Effector CD4-positive, alpha-beta T cell (primary cell): ENCODE results near the gene CBFA2T2.
"Not testable (repeated sequence)": the region's sequence is repeated elsewhere in the genome, so short reads cannot be mapped to it uniquely, and the experiment has no call there.

Experiments used
- DNase-seq: peaks from one replicate; pipeline ENCODE4 v3.0.0-alpha.2; 2020

The CBFA2T2 gene

DNA sequence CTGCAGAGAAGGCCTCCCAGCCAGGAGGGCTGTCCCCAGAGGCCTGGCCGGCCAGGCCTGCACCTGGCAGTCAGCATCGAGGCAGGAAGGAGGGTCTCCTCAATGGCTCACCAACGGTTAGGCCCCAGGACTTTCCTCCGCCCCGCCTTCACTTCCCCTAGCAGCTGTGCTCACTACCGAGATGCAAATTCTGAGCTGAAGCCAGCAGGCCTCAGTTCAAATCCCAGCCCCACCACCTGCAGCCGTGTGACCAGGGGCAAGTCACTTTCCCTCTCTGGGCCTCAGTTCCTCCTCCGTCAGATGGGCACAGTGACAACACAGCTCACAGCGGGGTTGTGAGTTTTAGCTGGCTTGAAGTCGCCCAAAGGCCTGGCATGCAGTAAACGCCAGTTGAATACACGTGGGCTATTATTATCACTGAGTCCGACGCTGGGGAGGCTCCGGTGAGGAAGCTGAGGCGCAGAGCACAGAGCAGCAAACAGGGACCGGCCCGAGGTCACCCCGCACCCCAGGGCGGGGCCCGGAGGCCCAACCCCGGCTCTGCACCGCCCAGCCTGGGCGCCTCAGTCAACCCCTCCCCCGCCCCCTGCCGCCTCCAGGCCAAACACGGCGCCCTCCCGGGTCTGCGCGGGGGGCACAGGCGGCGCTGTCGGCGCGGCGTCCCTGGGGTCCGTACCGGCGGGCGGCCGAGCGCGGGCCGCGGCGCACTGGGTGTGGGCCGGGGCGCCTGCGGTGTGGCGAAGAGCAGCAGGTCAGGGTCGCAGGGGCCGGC lies 195.6 kb downstream of the CBFA2T2 start:
- DNase-seq = peak; percentile 25

DNA sequence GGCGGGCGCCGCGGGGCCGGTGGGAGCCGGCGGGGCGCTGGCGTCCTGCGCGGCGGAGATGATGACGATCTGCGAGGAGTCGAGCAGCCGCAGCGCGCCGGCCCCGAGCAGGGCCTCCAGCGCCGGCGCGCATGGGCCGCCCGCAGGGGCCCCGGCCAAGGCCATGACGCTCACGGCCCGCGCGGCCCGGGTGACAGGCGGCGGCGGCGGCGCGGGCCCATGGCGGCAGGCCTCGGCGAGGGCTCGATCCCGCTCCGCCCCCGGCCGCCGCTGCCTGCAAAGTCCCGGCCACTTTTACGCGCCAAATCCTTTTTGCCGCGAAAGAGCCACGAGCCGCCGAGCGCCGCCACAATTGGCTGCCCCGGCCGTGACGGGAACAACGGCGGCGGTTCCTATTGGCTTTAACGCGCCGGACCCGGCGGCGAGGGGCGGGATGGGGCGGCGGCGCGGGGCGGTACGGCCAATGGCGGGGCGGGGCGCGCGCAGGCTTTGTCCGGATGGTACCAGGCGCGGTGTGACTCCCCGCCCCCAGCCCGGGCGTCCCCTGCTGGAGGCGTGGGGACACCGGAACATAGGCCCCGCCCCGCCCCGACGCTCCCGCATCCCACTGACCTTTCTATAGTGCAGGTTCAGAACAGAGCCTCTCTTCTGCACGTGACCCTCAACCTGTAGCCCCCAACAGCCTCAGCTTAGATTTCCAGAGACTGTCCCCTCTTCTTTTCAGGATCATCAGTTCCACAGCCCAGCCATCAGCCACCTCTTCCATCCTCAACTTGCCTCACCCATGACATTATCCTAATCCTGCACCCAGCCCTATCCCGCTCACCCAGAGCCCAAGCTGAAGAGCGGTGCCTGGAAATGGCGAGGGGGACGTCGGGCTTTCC lies 196.4 kb downstream of the CBFA2T2 start, which contains the start of gene E2F1:
E2F1 (minus strand) TSS at position 286 of the 884 bp plus-strand sequence; CDS start at position 165, 121 bp downstream.
- peak; percentile 91 for DNase-seq

DNA sequence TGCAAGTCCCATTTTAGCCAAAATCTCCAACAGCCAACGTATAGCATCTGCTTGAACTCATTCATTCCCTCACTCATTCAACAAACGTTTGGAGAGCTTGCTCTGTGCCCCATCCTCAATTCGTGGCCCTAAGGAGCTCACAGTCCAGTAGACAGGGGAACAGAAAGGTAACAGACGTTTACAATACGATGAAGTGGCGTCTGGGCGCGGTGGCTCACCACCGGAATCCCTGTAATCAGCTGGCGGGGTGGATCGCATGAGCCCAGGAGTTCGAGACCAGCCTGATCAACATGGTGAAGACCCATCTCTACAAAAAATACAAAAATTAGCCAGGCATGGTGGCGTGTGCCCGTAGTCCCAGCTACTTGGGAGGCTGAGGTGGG lies 197.1 kb downstream of the CBFA2T2 start:
- DNase-seq = no peak

DNA sequence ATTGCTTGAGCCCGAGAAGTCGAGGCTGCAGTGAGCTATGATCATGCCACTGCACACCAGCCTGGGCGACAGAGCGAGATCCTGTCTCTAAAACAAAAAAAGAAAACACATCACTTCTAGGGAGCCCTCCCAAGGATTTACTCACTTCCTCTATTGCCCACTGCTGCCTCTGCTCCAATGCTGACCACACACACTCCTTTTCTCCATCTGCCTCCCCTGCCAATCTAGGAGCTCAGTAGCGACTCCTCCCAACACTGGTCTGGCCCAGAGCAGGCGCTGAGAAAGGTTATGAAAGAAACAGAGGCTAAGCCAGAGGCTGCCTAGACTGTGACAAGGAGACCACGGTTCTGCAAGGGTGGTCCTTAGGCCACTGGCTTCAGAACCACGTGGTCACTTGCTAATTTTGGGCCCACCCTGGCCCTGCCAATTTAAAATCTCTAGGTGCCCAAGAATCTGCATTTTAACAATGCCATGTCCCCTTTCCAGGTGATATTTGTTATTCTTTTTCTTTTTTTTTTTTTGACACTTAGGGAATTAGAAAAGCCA lies 197.5 kb downstream of the CBFA2T2 start:
- no peak for DNase-seq

DNA sequence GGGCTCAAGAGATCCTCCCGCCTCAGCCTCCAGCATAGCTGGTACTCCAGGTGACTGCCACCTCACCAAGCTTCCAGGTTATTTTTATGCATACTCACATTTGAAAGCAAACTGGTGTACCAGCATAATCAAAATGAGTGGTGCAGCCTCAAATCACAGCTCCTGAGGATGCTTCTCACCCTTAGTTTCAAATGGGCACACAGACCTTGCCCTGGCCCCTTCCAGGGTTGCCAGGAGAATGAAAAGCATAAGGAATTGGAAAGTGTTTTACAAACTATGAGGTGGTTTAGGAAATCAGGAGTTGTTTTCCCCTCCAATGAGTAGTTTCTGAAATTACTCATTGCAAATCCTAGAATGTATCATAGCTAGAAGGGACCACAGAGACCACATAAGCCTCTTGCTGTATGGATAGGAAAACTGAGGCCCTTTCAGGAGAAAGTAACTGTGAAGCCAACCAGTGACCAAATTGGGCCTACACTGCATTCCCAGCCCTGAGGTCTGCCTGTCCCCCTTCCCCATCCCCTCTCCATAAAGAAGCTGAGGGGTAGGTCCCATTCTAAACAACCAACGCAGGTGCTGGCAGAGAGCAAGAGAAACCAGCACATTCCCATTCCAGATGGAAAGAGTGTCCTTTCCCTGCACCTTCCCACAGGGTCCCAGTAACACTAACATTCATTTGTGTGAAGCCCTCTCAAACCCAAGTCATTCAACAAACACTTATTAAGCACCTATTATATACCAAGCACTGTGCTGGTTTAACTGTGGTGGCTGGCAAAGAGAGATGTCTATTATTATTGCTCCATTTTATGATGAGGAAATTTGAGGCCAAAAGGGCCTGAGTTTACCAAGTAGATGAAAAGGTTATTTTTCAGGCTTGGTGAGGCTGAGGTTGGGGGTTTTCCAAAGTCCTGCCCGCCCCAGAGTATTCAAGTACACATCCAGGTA lies 198.4 kb downstream of the CBFA2T2 start:
- DNase-seq = no peak

DNA sequence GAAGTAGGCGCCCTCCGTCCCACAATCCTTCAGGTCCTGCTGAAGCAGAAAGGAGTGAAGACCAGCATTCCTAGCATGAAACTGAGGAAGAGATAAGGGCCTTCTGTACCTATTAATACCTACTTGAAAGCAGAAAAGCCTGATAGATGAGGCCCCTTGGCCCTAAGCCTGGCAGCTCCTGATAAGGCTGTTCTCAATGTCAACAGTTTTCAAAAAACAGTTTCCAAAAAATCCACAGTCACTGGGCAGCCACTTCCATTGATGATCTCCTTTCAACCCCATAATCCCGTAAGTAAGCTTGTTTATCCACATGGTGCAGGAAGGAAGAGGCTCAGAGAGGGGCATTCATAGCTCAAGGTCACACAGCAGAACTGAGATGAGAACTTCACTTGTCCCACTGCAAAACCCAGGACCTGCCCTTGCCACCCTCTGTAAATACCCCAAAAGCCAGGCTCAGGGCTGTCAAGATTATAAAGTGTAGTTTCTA lies 199.1 kb downstream of the CBFA2T2 start:
- DNase-seq = no peak

DNA sequence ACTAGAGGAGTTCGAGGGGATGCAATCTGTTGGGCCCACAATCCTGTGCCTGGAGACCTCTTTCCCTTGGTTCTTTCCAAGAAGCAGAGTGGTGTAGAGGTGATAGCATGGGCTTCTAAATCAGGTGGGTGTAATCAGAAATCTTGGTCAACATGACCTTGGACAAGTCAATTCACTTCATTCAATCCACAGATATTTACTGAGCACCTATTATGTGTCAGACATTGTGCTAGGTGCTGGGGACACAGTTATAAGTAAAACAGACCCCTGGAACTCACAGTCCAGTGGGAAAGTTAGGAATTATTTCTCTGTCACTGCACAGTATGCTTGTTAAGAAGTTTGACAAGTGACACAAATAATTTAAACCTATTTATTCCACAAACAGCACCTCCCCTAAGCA lies 199.6 kb downstream of the CBFA2T2 start:
- DNase-seq = no peak

DNA sequence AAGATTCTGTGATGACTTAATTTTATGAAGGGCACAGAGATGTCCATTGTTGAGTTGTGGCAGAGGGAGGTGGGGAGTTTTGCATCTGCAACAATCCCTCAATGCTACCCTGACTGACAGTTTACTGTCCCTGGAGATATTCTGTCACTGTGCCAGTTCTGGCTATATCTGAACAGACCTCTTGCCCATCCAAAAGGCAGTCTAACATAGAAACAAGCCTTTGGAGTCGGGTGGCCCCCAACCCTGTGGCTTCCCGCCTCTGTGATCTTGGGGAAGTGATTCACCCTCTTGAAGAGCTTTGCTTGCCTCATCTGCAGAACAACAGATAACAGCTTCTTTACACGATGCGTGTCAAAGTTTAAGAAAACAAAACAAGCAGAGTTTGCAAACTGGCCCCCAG lies 200.1 kb downstream of the CBFA2T2 start:
- DNase-seq = peak; percentile 43

DNA sequence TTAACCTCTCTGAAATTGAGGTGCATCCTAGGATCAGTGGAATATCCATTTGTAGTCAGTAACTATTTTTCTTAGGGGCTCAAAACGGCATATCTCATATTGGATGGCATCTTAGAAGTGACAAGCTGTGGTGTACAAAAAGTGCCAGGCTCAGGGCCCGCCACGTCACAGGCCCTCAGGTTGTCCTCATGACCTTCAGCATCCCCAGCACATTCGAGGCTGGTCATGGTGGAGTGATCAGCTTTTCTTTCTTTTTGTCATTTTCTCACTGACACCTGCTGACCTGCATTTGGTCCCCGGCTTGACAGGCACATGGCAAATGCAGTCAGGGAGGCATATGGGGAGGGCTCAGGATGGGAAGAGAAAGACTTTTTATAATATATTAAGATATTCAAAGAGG lies 203.4 kb downstream of the CBFA2T2 start:
- DNase-seq = no peak

DNA sequence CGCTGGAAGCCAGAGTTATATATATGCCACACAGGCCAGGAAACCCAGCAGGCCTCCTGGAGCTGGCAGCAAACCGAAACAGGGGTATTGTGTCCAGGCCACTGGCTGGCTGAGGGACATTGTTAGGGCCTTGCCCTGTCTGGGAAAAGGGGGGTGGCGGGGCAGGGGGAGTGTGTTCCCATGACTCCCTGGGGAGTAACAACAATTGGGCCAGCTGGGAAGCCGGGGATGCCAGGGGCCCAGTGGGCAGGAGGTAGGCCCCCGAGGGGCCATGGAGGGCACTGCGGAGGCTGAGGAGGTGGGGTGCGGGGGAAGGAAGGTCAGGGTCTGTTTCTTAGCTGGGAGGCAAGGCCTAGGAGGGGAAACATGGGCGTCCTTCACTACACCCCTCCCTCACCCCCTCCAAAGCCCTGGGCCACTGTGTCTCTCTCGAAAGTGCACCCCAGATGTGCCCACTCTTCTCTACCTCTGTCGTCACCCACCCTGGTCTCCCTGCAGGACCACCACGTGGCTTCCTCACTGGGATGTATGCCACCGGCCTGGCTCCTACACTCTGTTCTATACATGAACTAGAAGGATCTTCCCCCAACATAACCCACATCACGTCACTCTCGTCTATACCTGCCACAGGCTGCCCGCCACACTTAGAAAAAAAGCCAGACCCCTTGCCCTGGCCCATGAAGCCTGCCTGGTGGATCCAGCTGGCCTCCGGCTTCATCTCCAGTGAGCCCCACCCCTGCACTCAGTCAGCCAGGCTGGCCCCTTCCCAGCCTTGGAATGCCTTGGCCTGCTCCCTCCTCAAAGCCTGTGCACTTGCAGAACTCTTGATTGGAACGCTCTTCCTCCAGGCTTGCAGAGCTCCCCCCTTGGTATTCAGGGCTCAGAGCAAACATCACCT lies 204.1 kb downstream of the CBFA2T2 start:
- DNase-seq = no peak

DNA sequence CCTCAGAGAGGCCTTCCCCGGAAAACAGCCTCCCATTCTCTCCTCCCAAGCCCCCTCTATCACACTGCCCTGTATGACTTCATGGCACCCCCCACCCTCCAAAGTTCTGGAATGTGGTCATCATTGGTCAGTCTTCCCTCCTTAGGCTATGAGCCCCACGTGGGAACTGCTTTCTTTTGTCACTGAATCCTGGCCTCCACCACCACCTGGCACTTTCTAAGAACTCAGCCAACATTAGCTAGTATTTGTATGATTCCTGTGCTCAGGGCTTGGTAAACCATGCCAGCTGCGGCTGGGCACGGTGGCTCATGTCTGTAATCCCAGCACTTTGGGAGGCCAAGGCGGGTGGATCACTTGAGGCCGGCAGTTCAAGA lies 204.7 kb downstream of the CBFA2T2 start:
- no peak for DNase-seq

DNA sequence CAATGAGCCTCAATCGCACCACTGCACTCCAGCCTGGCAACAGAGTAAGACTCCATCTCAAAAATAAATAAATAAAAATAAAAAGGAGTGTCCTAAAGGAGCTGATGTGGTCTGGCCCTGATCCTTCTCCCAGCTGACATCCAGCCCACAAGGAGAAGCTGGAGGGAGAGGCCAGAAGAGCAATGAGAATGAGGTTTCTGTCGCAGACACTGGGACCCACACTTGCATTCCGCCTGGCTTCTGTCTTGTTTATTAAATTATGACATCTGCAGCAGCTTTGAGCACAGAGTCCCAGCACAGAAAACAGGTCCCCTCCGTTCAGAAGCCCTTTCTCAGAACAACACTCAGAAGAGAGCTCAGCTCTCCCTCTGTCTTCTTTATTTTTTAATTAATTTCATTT lies 206.6 kb downstream of the CBFA2T2 start:
- no peak for DNase-seq

DNA sequence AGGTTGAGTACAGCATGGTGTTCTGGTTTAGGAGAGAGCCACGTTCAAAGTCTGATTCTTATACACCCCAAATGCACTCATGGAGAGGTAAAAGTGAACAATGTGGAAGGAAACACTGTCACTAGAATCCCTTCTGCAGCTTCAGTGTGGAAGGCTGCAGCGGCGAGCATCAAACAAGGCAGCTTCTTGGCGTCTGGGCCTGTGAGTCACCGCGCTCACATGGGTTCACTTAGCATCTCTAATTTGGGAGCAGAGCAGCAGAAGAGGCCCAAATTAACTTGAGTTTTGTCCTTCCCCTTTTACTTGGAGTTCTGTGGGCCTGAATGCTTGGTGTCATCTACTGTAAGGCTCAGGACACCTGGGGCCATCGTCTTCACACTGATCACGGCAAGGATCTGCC lies 207.2 kb downstream of the CBFA2T2 start:
- no peak for DNase-seq

DNA sequence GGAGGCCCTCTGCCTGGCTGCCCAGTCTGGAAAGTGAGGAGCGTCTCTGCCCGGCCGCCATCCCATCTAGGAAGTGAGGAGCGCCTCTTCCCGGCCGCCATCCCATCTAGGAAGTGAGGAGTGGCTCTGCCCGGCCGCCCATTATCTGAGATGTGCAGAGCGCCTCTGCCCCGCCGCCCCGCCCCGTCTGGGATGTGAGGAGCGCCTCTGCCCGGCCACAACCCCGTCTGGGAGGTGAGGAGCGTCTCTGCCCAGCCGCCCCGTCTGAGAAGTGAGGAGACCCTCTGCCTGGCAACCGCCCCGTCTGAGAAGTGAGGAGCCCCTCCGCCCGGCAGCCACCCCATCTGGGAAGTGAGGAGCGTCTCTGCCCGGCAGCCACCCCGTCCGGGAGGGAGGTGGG lies 209.1 kb downstream of the CBFA2T2 start:
- not testable (repeated sequence) for DNase-seq
